Endothelial cell of umbilical vein (primary cell): Measurements from ENCODE around the gene UVRAG. TPM values are rescaled to one million over a fixed set of nuclear protein-coding genes. Genes with fewer than 3 reads are reported as not detected.
"Not testable (repeated sequence)": the region's sequence is repeated elsewhere in the genome, so short reads cannot be mapped to it uniquely, and the experiment has no call there.

Source experiments
- BruUV-seq: library from RNA; stranded (reverse); fragments of 400-500 nt; replicated peaks from 2 replicates; lab custom pipeline; 2021; lab: Mats Ljungman, UMichigan
- CTCF ChIA-PET: fragments of 300-600, 350-600 bp; sonication (Branson Sonifier 250); formaldehyde crosslinking; loops from one replicate; lab custom pipeline; 2021; ENCODE audit warnings: antibody characterized with exemption, inconsistent platforms; lab: Charles Lee
- POLR2A ChIA-PET: fragments of 300-600, 350-600 bp; sonication (Branson Sonifier 250); formaldehyde crosslinking; loops from one replicate; lab custom pipeline; 2021; ENCODE audit warnings: antibody characterized with exemption, inconsistent platforms; lab: Charles Lee
- DNase-seq: peaks from one replicate; pipeline ENCODE4 v3.0.0-alpha.2; 2011; ENCODE audit warnings: low read depth, low spot score
- FAIRE-seq: peaks from 2 replicates; lab custom pipeline; 2011; peaks lifted over from hg19 to GRCh38; lab: Jason Lieb, UNC
- H2AFZ ChIP-seq: 2 replicates; pipeline ENCODE4 v1.6.0; 2012; ENCODE audit warnings: low read depth, low read length, control low read depth, inconsistent platforms
- H3K27ac ChIP-seq: 2 replicates; pipeline ENCODE4 v1.5.1; 2011; ENCODE audit warnings: low read depth, mild to moderate bottlenecking, control low read depth, low read length, moderate library complexity; ENCODE audit not compliant: insufficient read depth
- H3K27me3 ChIP-seq, 2 experiments: 2 replicates each; pipeline versions ENCODE4 v1.6.0 to v1.6.1; 2011; ENCODE audit warnings: low read length in 2 of 2, mixed read lengths in 1 of 2; ENCODE audit not compliant: control insufficient read depth in 2 of 2, insufficient read depth in 2 of 2
- H3K36me3 ChIP-seq, 2 experiments: 2 replicates in 1 of 2; 3 replicates in 1 of 2; pipeline ENCODE4 v1.5.1; 2011; ENCODE audit warnings: low read length in 2 of 2, mild to moderate bottlenecking in 1 of 2, moderate library complexity in 1 of 2; ENCODE audit not compliant: control insufficient read depth in 2 of 2, insufficient read depth in 2 of 2; ENCODE audit errors: extremely low read depth in 1 of 2
- H3K4me1 ChIP-seq: 3 replicates; pipeline ENCODE4 v1.5.1; 2011; ENCODE audit warnings: mild to moderate bottlenecking, low read length; ENCODE audit not compliant: control insufficient read depth, insufficient read depth; ENCODE audit errors: extremely low read depth
- H3K4me2 ChIP-seq: 2 replicates; pipeline ENCODE4 v1.6.1; 2011; ENCODE audit warnings: low read length, control low read depth, mixed read lengths; ENCODE audit not compliant: insufficient read depth
- H3K4me3 ChIP-seq, 3 experiments: fragments of 200-600 bp in 1 of 3; sonication (generic), shearing (Covaris generic) in 1 of 3; replicated peaks in 1 of 3; 2 replicates each; pipeline ENCODE4 v1.5.1; 2011 to 2016; ENCODE audit warnings: control low read depth in 3 of 3, low read length in 3 of 3, mild to moderate bottlenecking in 2 of 3, inconsistent platforms in 1 of 3, low read depth in 1 of 3, moderate library complexity in 1 of 3; ENCODE audit not compliant: insufficient read depth in 1 of 3
- H3K79me2 ChIP-seq: 2 replicates; pipeline ENCODE4 v1.6.0; 2012; ENCODE audit warnings: low read length, inconsistent platforms; ENCODE audit not compliant: control insufficient read depth, insufficient read depth
- H3K9ac ChIP-seq: replicated peaks from 2 replicates; pipeline ENCODE3; 2011; ENCODE audit warnings: low read length, control low read depth; ENCODE audit not compliant: insufficient read depth; ENCODE audit errors: extremely low read depth
- H3K9me1 ChIP-seq: replicated peaks from 3 replicates; pipeline ENCODE4 v1.6.0; 2011; ENCODE audit warnings: mild to moderate bottlenecking, low read length; ENCODE audit not compliant: control insufficient read depth, insufficient read depth; ENCODE audit errors: extremely low read depth
- H3K9me3 ChIP-seq: replicated peaks from 2 replicates; pipeline ENCODE4 v1.5.1; 2012; ENCODE audit warnings: low read length, inconsistent platforms; ENCODE audit not compliant: control insufficient read depth, insufficient read depth
- H4K20me1 ChIP-seq: replicated peaks from 2 replicates; pipeline ENCODE3; 2011; ENCODE audit warnings: mild to moderate bottlenecking, low read length; ENCODE audit not compliant: control insufficient read depth, insufficient read depth; ENCODE audit errors: extremely low read depth
- CTCF ChIP-seq, 2 donors: IDR thresholded peaks; 1 replicate in 1 of 2; 2 replicates in 1 of 2; pipeline ENCODE4 v1.5.1; 2011; ENCODE audit warnings: low read length in 2 of 2, mild to moderate bottlenecking in 2 of 2, moderate library complexity in 2 of 2, control low read depth in 1 of 2, inconsistent platforms in 1 of 2, low read depth in 1 of 2; ENCODE audit not compliant: insufficient read depth in 1 of 2; ENCODE audit errors: extremely low read depth in 1 of 2
- EZH2 ChIP-seq: IDR thresholded peaks from 2 replicates; pipeline ENCODE4 v1.6.1; 2012; ENCODE audit warnings: borderline replicate concordance, low read depth, mild to moderate bottlenecking, moderate library complexity, low read length, inconsistent platforms; ENCODE audit not compliant: severe bottlenecking
- FOS ChIP-seq: IDR thresholded peaks from 2 replicates; pipeline ENCODE4 v1.6.1; 2011; ENCODE audit warnings: mild to moderate bottlenecking, low read length, moderate library complexity, borderline replicate concordance; ENCODE audit not compliant: insufficient read depth
- GATA2 ChIP-seq: IDR thresholded peaks from 2 replicates; pipeline ENCODE4 v1.7.0; 2011; ENCODE audit warnings: low read depth, mild to moderate bottlenecking, moderate library complexity, mixed read lengths, low read length; ENCODE audit not compliant: insufficient read length, insufficient read depth
- MYC ChIP-seq: IDR thresholded peaks from one replicate; pipeline ENCODE4 v1.6.1; 2011; ENCODE audit warnings: mild to moderate bottlenecking, low read depth, low read length
- POLR2AphosphoS5 ChIP-seq: IDR thresholded peaks from 2 replicates; pipeline ENCODE4 v1.6.1; 2012; ENCODE audit warnings: low read depth, mild to moderate bottlenecking, control low read depth, low read length, moderate library complexity; ENCODE audit not compliant: insufficient read depth
- dilution Hi-C: fragments of 300-500 bp; cut with MboI; formaldehyde crosslinking; loops from one replicate; pipeline ENCODE4 v1.15.0; 2019; ENCODE audit warnings: low sequenced_read_pairs; ENCODE audit not compliant: extremely low pct_ligation_motif_present
- intact Hi-C: fragments of 100-400 bp; cut with micrococcal nuclease; formaldehyde crosslinking; loops from one replicate; pipeline ENCODE4 v1.10.0; 2022
- polyA plus RNA-seq, 4 experiments: library from polyadenylated mRNA; depleted of rRNA in 3 of 4; stranded (reverse) in 3 of 4; unstranded in 1 of 4; fragments of >200 nt; gene quantifications; 2 replicates each; pipeline versions ENCODE4 v1.2.1 to v1.2.3, GENCODE V29; 2011 to 2012; ENCODE audit warnings: missing spikeins in 1 of 4
- total RNA-seq: library from RNA; stranded (reverse); gene quantifications from 2 replicates; pipeline ENCODE4 v1.2.3, GENCODE V29; 2021

Gene UVRAG
- total and polyA plus RNA-seq, 2 donors (not counting 3 experiments of a cell fraction or from before 2014, with no cell fraction given) = 21.2 to 65.6 TPM

GRCh38 chr11:76077575-76078150 lies 262.7 kb downstream of the UVRAG start:
- Histone ChIP-seq H3K36me3 (peaks cover 0 to 2% of the 10 kb centered on the region in 2 experiments), H3K79me2 (peaks cover 4% of the 10 kb centered on the region), H2AFZ (no peak overlapping the region), H3K9ac (no peak overlapping the region), H3K9me3 (no peaks in the 10 kb centered on the region), H3K27me3 (no peaks in the 10 kb centered on the region), H3K4me1 (peaks cover 37% of the 10 kb centered on the region), H3K4me2 (peak overlapping the region; percentile 50), H3K4me3 (no peak overlapping the region), H3K9me1 (no peaks in the 10 kb centered on the region), H4K20me1 (no peaks in the 10 kb centered on the region), H3K27ac (no peak overlapping the region)
- BruUV-seq = no TSS peak
- dilution Hi-C loops (no loop called here), intact Hi-C loops (no loop called here)
- POLR2A ChIA-PET = no interaction called here
- no peak for TF ChIP-seq EZH2
- TF ChIP-seq MYC = no peak
- TF ChIP-seq POLR2AphosphoS5 = no peak
- TF ChIP-seq GATA2 = no peak
- no peak for TF ChIP-seq CTCF (IDR thresholded peaks at IDR 0.05; ENCODE audit: extremely low read depth in 1 of 2, insufficient read depth in 1 of 2, low read depth in 1 of 2, low read length in 2 of 2)
- TF ChIP-seq FOS = no peak
- DNase-seq = peak; percentile 57
- CTCF ChIA-PET = interaction anchor here (0.6 to 1.4 kb wide), 10 partner anchors 12 to 372 kb away, joined by 3 to 5 read pairs (median 3); no protein-coding TSS in a partner anchor
- FAIRE-seq = no peak

GRCh38 chr11:76081084-76081483 lies 266.1 kb downstream of the UVRAG start:
- H3K9ac ChIP-seq, H3K9me1 ChIP-seq, H3K79me2 ChIP-seq, FAIRE-seq, POLR2A ChIA-PET, H3K4me3 ChIP-seq, dilution Hi-C loops, H3K27me3 ChIP-seq, H2AFZ ChIP-seq, intact Hi-C loops, H3K27ac ChIP-seq, BruUV-seq, H3K36me3 ChIP-seq, DNase-seq, H3K4me2 ChIP-seq, H4K20me1 ChIP-seq, H3K9me3 ChIP-seq: not testable (repeated sequence)
- CTCF ChIA-PET = interaction anchor here (1.6 kb wide), 1 partner anchor 9 kb away, joined by 3 read pairs; no protein-coding TSS in a partner anchor
- H3K4me1 ChIP-seq = peaks cover 29% of the 10 kb centered on the region
